Neural cell (in vitro differentiated cells): ENCODE measurements around the gene TTLL5. TPM values are rescaled to one million over a fixed set of nuclear protein-coding genes. Genes with fewer than 3 reads are reported as not detected.

Source experiments
- H2AFZ ChIP-seq: fragments of 200-600, 300-800 bp; sonication (generic), shearing (Covaris generic); 2 replicates; pipeline ENCODE4 v1.6.0; 2014; ENCODE audit warnings: low read depth, mild to moderate bottlenecking, antibody characterized with exemption, low read length, moderate library complexity
- H3F3A ChIP-seq: fragments of 200-600 bp; shearing (Covaris generic); 2 replicates; pipeline ENCODE4 v1.6.1; 2016; ENCODE audit warnings: mild to moderate bottlenecking, moderate library complexity, mixed read lengths, antibody characterized with exemption, low read length; ENCODE audit not compliant: insufficient read depth, poor library complexity, severe bottlenecking
- H3K27ac ChIP-seq: fragments of 200-600, 300-800 bp; sonication (generic), shearing (Covaris generic); 2 replicates; pipeline ENCODE4 v1.5.1; 2014; ENCODE audit warnings: mild to moderate bottlenecking, low read length, moderate library complexity
- H3K27me3 ChIP-seq: fragments of 300-800, 200-600 bp; sonication (generic), shearing (Covaris generic); 2 replicates; pipeline ENCODE4 v1.6.0; 2014; ENCODE audit warnings: mild to moderate bottlenecking, low read depth, low read length, moderate library complexity; ENCODE audit not compliant: insufficient read depth
- H3K36me3 ChIP-seq: fragments of 300-800, 200-600 bp; sonication (generic), shearing (Covaris generic); 2 replicates; pipeline ENCODE4 v1.5.1; 2014; ENCODE audit warnings: mild to moderate bottlenecking, antibody characterized with exemption, low read length, moderate library complexity; ENCODE audit not compliant: insufficient read depth
- H3K4me2 ChIP-seq: fragments of 300-800, 200-600 bp; sonication (generic), shearing (Covaris generic); 2 replicates; pipeline ENCODE4 v1.6.0; 2014; ENCODE audit warnings: mild to moderate bottlenecking, low read length
- H3K4me3 ChIP-seq: fragments of 300-800, 200-600 bp; sonication (generic), shearing (Covaris generic); 2 replicates; pipeline ENCODE4 v1.5.1; 2014; ENCODE audit warnings: mild to moderate bottlenecking, low read length, moderate library complexity
- H3K79me2 ChIP-seq: fragments of 200-600 bp; shearing (Covaris generic); replicated peaks from 2 replicates; pipeline ENCODE4 v1.6.0; 2014; ENCODE audit warnings: mild to moderate bottlenecking, low read length, moderate library complexity; ENCODE audit not compliant: insufficient read depth
- H3K9ac ChIP-seq: fragments of 300-800, 200-600 bp; sonication (generic), shearing (Covaris generic); 2 replicates; pipeline ENCODE4 v1.6.1; 2016; ENCODE audit warnings: mild to moderate bottlenecking, low read length, mixed read lengths
- H3K9me2 ChIP-seq: fragments of 200-600 bp; shearing (Covaris generic); 2 replicates; pipeline ENCODE4 v1.6.1; 2016; ENCODE audit warnings: mild to moderate bottlenecking, low read length, mixed read lengths; ENCODE audit not compliant: insufficient read depth
- H3K9me3 ChIP-seq: fragments of 200-600, 300-800 bp; sonication (generic), shearing (Covaris generic); 2 replicates; pipeline ENCODE4 v1.6.1; 2016; ENCODE audit warnings: mild to moderate bottlenecking, mixed run types, low read length, moderate library complexity, mixed read lengths
- H4K20me1 ChIP-seq: fragments of 200-600 bp; shearing (Covaris generic); 2 replicates; pipeline ENCODE4 v1.6.1; 2016; ENCODE audit warnings: mild to moderate bottlenecking, mixed run types; ENCODE audit not compliant: insufficient read depth
- CTCF ChIP-seq: fragments of 450-650 bp; IDR thresholded peaks from 2 replicates; pipeline ENCODE4 v1.5.1; 2014; ENCODE audit warnings: antibody characterized with exemption, mild to moderate bottlenecking, moderate library complexity; ENCODE audit not compliant: poor library complexity, severe bottlenecking
- EP300 ChIP-seq: fragments of 450-650 bp; conservative IDR thresholded peaks from 2 replicates; pipeline ENCODE4 v1.6.1; 2014; ENCODE audit warnings: antibody characterized with exemption, mild to moderate bottlenecking, moderate library complexity; ENCODE audit not compliant: poor library complexity, severe bottlenecking
- EZH2 ChIP-seq: fragments of 200-600, 300-800 bp; shearing (Covaris generic), sonication (generic); IDR thresholded peaks from 2 replicates; pipeline ENCODE4 v1.6.1; 2014; ENCODE audit warnings: antibody characterized with exemption, low read length, borderline replicate concordance, mild to moderate bottlenecking; ENCODE audit not compliant: insufficient read depth, poor library complexity, severe bottlenecking
- MXI1 ChIP-seq: fragments of 450-650 bp; conservative IDR thresholded peaks from 2 replicates; pipeline ENCODE4 v1.6.1; 2014; ENCODE audit warnings: antibody characterized with exemption, mild to moderate bottlenecking; ENCODE audit not compliant: poor library complexity, severe bottlenecking
- POLR2AphosphoS5 ChIP-seq: IDR thresholded peaks from 2 replicates; pipeline ENCODE4 v1.6.1; 2012
- RAD21 ChIP-seq: fragments of 450-650 bp; conservative IDR thresholded peaks from 2 replicates; pipeline ENCODE4 v1.6.1; 2014; ENCODE audit warnings: antibody characterized with exemption, mild to moderate bottlenecking, moderate library complexity
- REST ChIP-seq: IDR thresholded peaks from 2 replicates; pipeline ENCODE4 v1.6.1; 2012; ENCODE audit warnings: borderline replicate concordance
- SMC3 ChIP-seq: fragments of 450-650 bp; conservative IDR thresholded peaks from 2 replicates; pipeline ENCODE4 v1.6.1; 2014; ENCODE audit warnings: antibody characterized with exemption, mild to moderate bottlenecking, moderate library complexity; ENCODE audit not compliant: poor library complexity
- TAF1 ChIP-seq: IDR thresholded peaks from 2 replicates; pipeline ENCODE4 v1.6.1; 2012; ENCODE audit warnings: low read depth
- polyA plus RNA-seq: library from polyadenylated mRNA; depleted of rRNA; stranded (reverse); fragments of >200 nt; gene quantifications from 2 replicates; pipeline ENCODE4 v1.2.3, GENCODE V29; 2014

Gene TTLL5
- polyA plus RNA-seq, 1 donor from 2014 or later, result 8.2 TPM

DNA sequence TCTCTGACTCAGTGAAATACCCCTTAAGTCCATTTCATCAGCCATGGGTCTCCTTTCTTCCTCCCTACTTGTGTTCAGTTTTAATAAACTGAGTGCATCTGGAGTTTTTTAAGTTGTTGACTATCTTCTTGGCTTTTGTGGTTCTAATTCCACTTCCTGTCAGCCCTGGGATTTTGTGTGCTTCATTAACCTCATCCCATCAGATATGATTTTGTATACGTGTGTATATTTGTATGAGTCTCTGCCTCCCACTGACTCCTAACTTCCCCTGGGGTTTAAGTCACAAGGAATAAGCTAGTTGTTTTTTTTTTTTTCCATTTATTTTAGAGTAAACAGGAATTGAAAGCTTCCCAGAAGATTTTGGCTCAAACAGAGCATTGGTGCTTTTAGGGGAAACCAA, 62.7 kb downstream of the TTLL5 start:
- Histone ChIP-seq H3K27me3 (no peaks in the 10 kb centered on the region), H4K20me1 (no peaks in the 10 kb centered on the region)
- TF ChIP-seq EP300 (no peak), TAF1 (no peak), REST (no peak), POLR2AphosphoS5 (no peak), RAD21 (no peak), MXI1 (no peak), CTCF (no peak), EZH2 (no peak), SMC3 (no peak)

GRCh38 chr14:75724414-75725204, 63.6 kb downstream of the TTLL5 start:
- no peaks in the 10 kb centered on the region for H4K20me1 ChIP-seq
- H3K27ac ChIP-seq, result no peak overlapping the region
- H3F3A ChIP-seq, result no peaks in the 10 kb centered on the region
- H3K9ac ChIP-seq, result no peak overlapping the region
- no peaks in the 10 kb centered on the region for H3K27me3 ChIP-seq
- H3K9me3 ChIP-seq, result no peaks in the 10 kb centered on the region
- TF ChIP-seq SMC3 (no peak), EZH2 (no peak), EP300 (no peak), POLR2AphosphoS5 (no peak)
- no peak overlapping the region for H2AFZ ChIP-seq
- no peak overlapping the region for H3K4me2 ChIP-seq
- no peaks in the 10 kb centered on the region for H3K79me2 ChIP-seq
- H3K9me2 ChIP-seq, result no peaks in the 10 kb centered on the region
- peaks cover 4% of the 10 kb centered on the region for H3K36me3 ChIP-seq
- no peak overlapping the region for H3K4me3 ChIP-seq

More for the DNA sequence above, 62.7 kb downstream of the TTLL5 start:
- no peaks in the 10 kb centered on the region for H3F3A ChIP-seq
- H3K9me3 ChIP-seq, result no peaks in the 10 kb centered on the region
- H3K4me2 ChIP-seq, result no peak overlapping the region
- H3K36me3 ChIP-seq, result peaks cover 4% of the 10 kb centered on the region
- H3K79me2 ChIP-seq, result no peaks in the 10 kb centered on the region
- H3K9ac ChIP-seq, result no peak overlapping the region
- H3K27ac ChIP-seq, result no peak overlapping the region
- no peaks in the 10 kb centered on the region for H3K9me2 ChIP-seq
- no peak overlapping the region for H2AFZ ChIP-seq
- no peak overlapping the region for H3K4me3 ChIP-seq
